ENCODE data around the gene CARD9. TPM values are rescaled to one million over a fixed set of nuclear protein-coding genes. Genes with fewer than 3 reads are reported as not detected.
A peak's percentile ranks its signal among the peaks of the same experiment; 100 is the strongest.

CARD9 gene
- total RNA-seq, 4 donors from 2014 or later = 0.57 to 1.1 (median 1.0) TPM

- H3K9me3 ChIP-seq = no peaks in the 10 kb centered on the region
- H3K4me3 ChIP-seq = peak overlapping the region; percentile 29 to 62 (median 44)
- intact Hi-C loops (cut with DNase I) = no loop called here
- 0 to 13% methylated on average over 6 to 16 of the region's 60 CpGs for WGBS, 2 donors
- H3K4me1 ChIP-seq = peaks cover 25 to 46% (median 28%) of the 10 kb centered on the region in 3 donors
- no peak for DNase-seq
- H3K27ac ChIP-seq = peak overlapping the region; percentile 34 to 63 (median 44)
- H3K27me3 ChIP-seq = peaks cover 0 to 27% (median 0%) of the 10 kb centered on the region in 4 donors
- H3K36me3 ChIP-seq = peaks cover 0 to 16% (median 0%) of the 10 kb centered on the region in 3 donors
- no peak for TF ChIP-seq POLR2A (IDR thresholded peaks at IDR 0.05)
- no peak for TF ChIP-seq CTCF (IDR thresholded peaks at IDR 0.05)
Measured at GRCh38 chr9:136342181-136343120, 31.0 kb downstream of the CARD9 start.

GRCh38 chr9:136341769-136342168 is 31.7 kb downstream of the CARD9 start:
- H3K4me3 ChIP-seq = no peak overlapping the region
- no peaks in the 10 kb centered on the region for H3K9me3 ChIP-seq
- H3K4me1 ChIP-seq = peaks cover 25 to 45% (median 28%) of the 10 kb centered on the region in 3 donors
- DNase-seq = no peak
- peaks cover 0 to 27% (median 0%) of the 10 kb centered on the region in 4 donors for H3K27me3 ChIP-seq
- TF ChIP-seq POLR2A (IDR thresholded peaks at IDR 0.05) (no peak), CTCF (IDR thresholded peaks at IDR 0.05) (no peak)
- intact Hi-C loops (cut with DNase I) = no loop called here
- WGBS, 2 donors = 80 to 81% methylated on average over 6 to 8 of the region's 10 CpGs
- H3K36me3 ChIP-seq = peaks cover 0 to 23% (median 0%) of the 10 kb centered on the region in 3 donors
- H3K27ac ChIP-seq = peak overlapping the region in 1 of 4 donors; percentile 63

DNA sequence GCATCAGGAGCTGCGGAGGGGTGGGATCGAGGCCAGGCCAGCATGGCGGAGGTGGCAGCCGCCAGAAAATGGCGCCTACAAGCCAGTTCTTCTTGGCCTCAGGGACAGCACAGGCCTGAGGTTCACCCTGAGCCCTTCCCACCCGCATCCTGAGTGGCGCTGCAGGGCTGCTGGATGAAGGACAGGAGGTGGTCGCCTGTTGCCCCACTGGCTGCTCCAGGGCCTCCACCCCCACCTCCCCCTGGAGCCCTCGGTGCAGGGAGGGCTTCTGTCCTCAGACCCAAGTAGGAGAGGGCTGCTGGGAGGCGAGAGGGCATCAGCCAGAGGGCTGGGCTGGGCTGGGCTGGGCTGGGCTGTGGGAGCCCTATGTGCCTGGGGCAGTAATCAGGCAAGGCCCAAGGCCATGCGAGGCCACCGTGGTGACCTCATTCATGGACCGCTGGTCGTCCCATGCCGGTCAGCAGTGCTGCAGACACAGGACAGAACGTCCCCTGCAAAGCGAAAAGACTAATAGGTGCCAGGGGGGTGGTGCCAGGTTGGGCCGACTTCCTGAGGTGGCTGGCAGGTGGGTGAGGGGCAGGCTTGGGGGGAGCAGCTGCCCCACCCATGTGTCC is 32.3 kb downstream of the CARD9 start:
- Histone ChIP-seq H3K4me3 (no peak overlapping the region), H3K27ac (no peak overlapping the region), H3K36me3 (peaks cover 0 to 24% (median 0%) of the 10 kb centered on the region in 3 donors), H3K9me3 (no peaks in the 10 kb centered on the region), H3K27me3 (peaks cover 0 to 23% (median 0%) of the 10 kb centered on the region in 4 donors), H3K4me1 (peaks cover 23 to 39% (median 27%) of the 10 kb centered on the region in 3 donors)
- TF ChIP-seq POLR2A (IDR thresholded peaks at IDR 0.05) (no peak), CTCF (IDR thresholded peaks at IDR 0.05) (no peak)
- intact Hi-C loops (cut with DNase I) = no loop called here
- 79 to 89% methylated on average over 3 to 10 of the region's 18 CpGs for WGBS, 2 donors
- no peak for DNase-seq

- Histone ChIP-seq H3K4me3 (no peak overlapping the region), H3K36me3 (peaks cover 0 to 24% (median 0%) of the 10 kb centered on the region in 3 donors), H3K9me3 (no peaks in the 10 kb centered on the region), H3K27me3 (peaks cover 0 to 18% (median 0%) of the 10 kb centered on the region in 4 donors), H3K4me1 (peaks cover 19 to 36% (median 21%) of the 10 kb centered on the region in 3 donors), H3K27ac (no peak overlapping the region)
- TF ChIP-seq POLR2A (IDR thresholded peaks at IDR 0.05) (no peak), CTCF (IDR thresholded peaks at IDR 0.05) (no peak)
- intact Hi-C loops (cut with DNase I) = no loop called here
- no peak for DNase-seq
- WGBS, 2 donors = 60 to 100% methylated on average over 1 of the region's 28 CpGs
Measured at GRCh38 chr9:136340356-136341041, 33.0 kb downstream of the CARD9 start.

All from esophagus squamous epithelium (tissue), 5 donors.